WTC11 (cell line): ENCODE measurements around the gene KLK12. TPM values are rescaled to one million over a fixed set of nuclear protein-coding genes. Genes with fewer than 3 reads are reported as not detected.

Source experiments
- ATAC-seq: fragments of 200-7000 bp; cut with Tn5 transposase; 2 replicates; pipeline ENCODE4 v1.10.0; 2021; ENCODE audit warnings: mild to moderate bottlenecking, moderate library complexity
- CTCF ChIA-PET: fragments of 300-600 bp; sonication (Branson Sonifier 250); formaldehyde crosslinking; loops from one replicate; lab custom pipeline; 2021; ENCODE audit warnings: antibody characterized with exemption; lab: Charles Lee
- POLR2A ChIA-PET: fragments of 350-600 bp; sonication (Branson Sonifier 250); formaldehyde crosslinking; loops from one replicate; lab custom pipeline; 2021; ENCODE audit warnings: antibody characterized with exemption; lab: Charles Lee
- DNase-seq: peaks from one replicate; pipeline ENCODE4 v3.0.0; 2021; ENCODE audit warnings: low spot score
- H3K27ac Mint-ChIP-seq: 2 replicates; pipeline ENCODE4 v1.8.0; 2021; ENCODE audit warnings: mixed read lengths
- H3K27me3 Mint-ChIP-seq: 2 replicates; pipeline ENCODE4 v1.8.0; 2021; ENCODE audit warnings: low read depth, mild to moderate bottlenecking, moderate library complexity, mixed read lengths
- H3K36me3 Mint-ChIP-seq: 2 replicates; pipeline ENCODE4 v1.8.0; 2021; ENCODE audit warnings: mixed read lengths
- H3K4me1 Mint-ChIP-seq: 2 replicates; pipeline ENCODE4 v1.8.0; 2022; ENCODE audit warnings: mixed read lengths
- H3K4me3 Mint-ChIP-seq: 2 replicates; pipeline ENCODE4 v1.8.0; 2021; ENCODE audit warnings: mild to moderate bottlenecking, moderate library complexity, mixed read lengths
- H3K9me3 Mint-ChIP-seq: 2 replicates; pipeline ENCODE4 v1.8.0; 2021; ENCODE audit warnings: mixed read lengths
- AFF4 ChIP-seq: sonication (generic); formaldehyde crosslinking; IDR thresholded peaks from 2 replicates; pipeline ENCODE4 v1.8.1; 2023; ENCODE audit warnings: mild to moderate bottlenecking, missing genetic modification reagents, borderline replicate concordance
- AR ChIP-seq: fragments of 250-450 bp; sonication (Bioruptor Pico); IDR thresholded peaks from 2 replicates; pipeline ENCODE4 v1.9.0; 2021; ENCODE audit warnings: mild to moderate bottlenecking
- ATF6 ChIP-seq: sonication (generic); formaldehyde crosslinking; IDR thresholded peaks from 2 replicates; pipeline ENCODE4 v1.8.1; 2023; ENCODE audit warnings: mild to moderate bottlenecking, missing genetic modification reagents
- CBFB ChIP-seq: sonication (generic); formaldehyde crosslinking; IDR thresholded peaks from 2 replicates; pipeline ENCODE4 v1.8.1; 2022; ENCODE audit warnings: mild to moderate bottlenecking, low read depth, missing genetic modification reagents
- CREM ChIP-seq: sonication (generic); formaldehyde crosslinking; IDR thresholded peaks from 2 replicates; pipeline ENCODE4 v1.8.1; 2022; ENCODE audit warnings: mild to moderate bottlenecking, missing genetic modification reagents, moderate library complexity
- CTCF ChIP-seq: fragments of 200-600 bp; IDR thresholded peaks from 2 replicates; pipeline ENCODE4 v1.8.0; 2022; ENCODE audit warnings: antibody characterized with exemption
- MLX ChIP-seq: sonication (generic); formaldehyde crosslinking; IDR thresholded peaks from 2 replicates; pipeline ENCODE4 v1.8.1; 2023; ENCODE audit warnings: mild to moderate bottlenecking, missing genetic modification reagents, moderate library complexity
- NFE2L1 ChIP-seq: sonication (generic); formaldehyde crosslinking; IDR thresholded peaks from 2 replicates; pipeline ENCODE4 v1.8.1; 2023; ENCODE audit warnings: missing genetic modification reagents
- NR2C2 ChIP-seq: sonication (generic); formaldehyde crosslinking; IDR thresholded peaks from 2 replicates; pipeline ENCODE4 v1.8.0; 2022; ENCODE audit warnings: mild to moderate bottlenecking, missing genetic modification reagents
- OVOL2 ChIP-seq: fragments of 250-450 bp; sonication (Bioruptor Pico); IDR thresholded peaks from 2 replicates; pipeline ENCODE4 v1.9.0; 2021; ENCODE audit warnings: mild to moderate bottlenecking, borderline replicate concordance
- TEAD4 ChIP-seq: sonication (generic); formaldehyde crosslinking; IDR thresholded peaks from 2 replicates; pipeline ENCODE4 v1.8.0; 2022; ENCODE audit warnings: mild to moderate bottlenecking, missing genetic modification reagents
- USF1 ChIP-seq: sonication (generic); formaldehyde crosslinking; IDR thresholded peaks from 2 replicates; pipeline ENCODE4 v1.8.0; 2022; ENCODE audit warnings: mild to moderate bottlenecking, missing genetic modification reagents
- ZMAT4 ChIP-seq: fragments of 250-450 bp; sonication (Bioruptor Pico); IDR thresholded peaks from 2 replicates; pipeline ENCODE4 v1.9.0; 2021; ENCODE audit warnings: mild to moderate bottlenecking
- ZNF232 ChIP-seq: sonication (generic); formaldehyde crosslinking; IDR thresholded peaks from 2 replicates; pipeline ENCODE4 v1.8.0; 2022; ENCODE audit warnings: mild to moderate bottlenecking, missing genetic modification reagents
- total RNA-seq: library from RNA; stranded (reverse); gene quantifications from 3 replicates; pipeline ENCODE4 v1.2.3, GENCODE V29; 2021
- TF ChIP-seq, protein P1 (sequence below): fragments of 250-450 bp; sonication (Bioruptor Pico); IDR thresholded peaks from 2 replicates; pipeline ENCODE4 v1.9.0; 2021; ENCODE audit warnings: moderate library complexity, mild to moderate bottlenecking, inconsistent platforms, borderline replicate concordance
- TF ChIP-seq, protein P2 (sequence below): sonication (generic); formaldehyde crosslinking; IDR thresholded peaks from 2 replicates; pipeline ENCODE4 v1.8.1; 2023; ENCODE audit warnings: mild to moderate bottlenecking, missing genetic modification reagents
- TF ChIP-seq, protein P3 (sequence below): sonication (generic); formaldehyde crosslinking; IDR thresholded peaks from 2 replicates; pipeline ENCODE4 v1.8.0; 2023; ENCODE audit warnings: missing genetic modification reagents
- TF ChIP-seq, protein P4 (sequence below): sonication (generic); formaldehyde crosslinking; IDR thresholded peaks from 2 replicates; pipeline ENCODE4 v1.8.0; 2023; ENCODE audit warnings: mild to moderate bottlenecking, missing genetic modification reagents

The KLK12 gene
- total RNA-seq, 1 experiment from 2014 or later, result not detected

DNA sequence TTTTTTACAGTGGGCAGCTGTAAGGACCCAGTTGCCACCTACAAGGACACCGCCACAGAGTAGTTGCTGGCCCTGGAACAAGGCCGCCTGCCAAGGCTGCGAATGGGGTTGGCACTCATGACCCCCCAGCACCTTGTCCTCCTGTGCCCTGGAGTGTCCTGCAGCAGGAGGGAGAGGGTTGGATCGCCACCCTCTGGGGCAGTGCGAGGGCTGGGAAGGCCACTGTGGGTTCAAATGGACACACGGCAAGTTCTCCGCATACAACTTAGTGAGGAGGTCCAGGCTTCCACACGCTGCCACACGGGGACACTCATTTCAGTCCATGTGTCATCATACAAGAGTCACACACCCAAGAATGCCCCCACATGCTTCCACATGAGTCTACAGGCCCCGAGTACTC, 34.4 kb downstream of the KLK12 start:
- Mint-ChIP-seq H3K9me3 (no peaks in the 10 kb centered on the region), H3K27ac (no peak overlapping the region), H3K4me1 (peaks cover 24% of the 10 kb centered on the region), H3K36me3 (no peaks in the 10 kb centered on the region), H3K4me3 (peak overlapping the region; percentile 56), H3K27me3 (peaks cover 49% of the 10 kb centered on the region)
- TF ChIP-seq ATF6 (CRISPR knock-in tag) (no peak), ZNF232 (CRISPR knock-in tag) (no peak), ZMAT4 (CRISPR knock-in tag) (no peak), USF1 (CRISPR knock-in tag) (no peak), NFE2L1 (CRISPR knock-in tag) (no peak), CREM (CRISPR knock-in tag) (no peak), AFF4 (no peak), OVOL2 (no peak), CBFB (CRISPR knock-in tag) (no peak), CTCF (no peak), TEAD4 (CRISPR knock-in tag) (no peak), MLX (CRISPR knock-in tag) (no peak), AR (CRISPR knock-in tag) (no peak), NR2C2 (CRISPR knock-in tag) (no peak)
- TF ChIP-seq, protein P1, sequence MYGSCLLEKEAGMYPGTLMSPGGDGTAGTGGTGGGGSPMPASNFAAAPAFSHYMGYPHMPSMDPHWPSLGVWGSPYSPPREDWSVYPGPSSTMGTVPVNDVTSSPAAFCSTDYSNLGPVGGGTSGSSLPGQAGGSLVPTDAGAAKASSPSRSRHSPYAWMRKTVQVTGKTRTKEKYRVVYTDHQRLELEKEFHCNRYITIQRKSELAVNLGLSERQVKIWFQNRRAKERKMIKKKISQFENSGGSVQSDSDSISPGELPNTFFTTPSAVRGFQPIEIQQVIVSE (CRISPR knock-in tag), result no peak
- TF ChIP-seq, protein P2, sequence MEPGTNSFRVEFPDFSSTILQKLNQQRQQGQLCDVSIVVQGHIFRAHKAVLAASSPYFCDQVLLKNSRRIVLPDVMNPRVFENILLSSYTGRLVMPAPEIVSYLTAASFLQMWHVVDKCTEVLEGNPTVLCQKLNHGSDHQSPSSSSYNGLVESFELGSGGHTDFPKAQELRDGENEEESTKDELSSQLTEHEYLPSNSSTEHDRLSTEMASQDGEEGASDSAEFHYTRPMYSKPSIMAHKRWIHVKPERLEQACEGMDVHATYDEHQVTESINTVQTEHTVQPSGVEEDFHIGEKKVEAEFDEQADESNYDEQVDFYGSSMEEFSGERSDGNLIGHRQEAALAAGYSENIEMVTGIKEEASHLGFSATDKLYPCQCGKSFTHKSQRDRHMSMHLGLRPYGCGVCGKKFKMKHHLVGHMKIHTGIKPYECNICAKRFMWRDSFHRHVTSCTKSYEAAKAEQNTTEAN (CRISPR knock-in tag), result no peak
- TF ChIP-seq, protein P3, sequence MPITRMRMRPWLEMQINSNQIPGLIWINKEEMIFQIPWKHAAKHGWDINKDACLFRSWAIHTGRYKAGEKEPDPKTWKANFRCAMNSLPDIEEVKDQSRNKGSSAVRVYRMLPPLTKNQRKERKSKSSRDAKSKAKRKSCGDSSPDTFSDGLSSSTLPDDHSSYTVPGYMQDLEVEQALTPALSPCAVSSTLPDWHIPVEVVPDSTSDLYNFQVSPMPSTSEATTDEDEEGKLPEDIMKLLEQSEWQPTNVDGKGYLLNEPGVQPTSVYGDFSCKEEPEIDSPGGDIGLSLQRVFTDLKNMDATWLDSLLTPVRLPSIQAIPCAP (CRISPR knock-in tag), result no peak
- TF ChIP-seq, protein P4, sequence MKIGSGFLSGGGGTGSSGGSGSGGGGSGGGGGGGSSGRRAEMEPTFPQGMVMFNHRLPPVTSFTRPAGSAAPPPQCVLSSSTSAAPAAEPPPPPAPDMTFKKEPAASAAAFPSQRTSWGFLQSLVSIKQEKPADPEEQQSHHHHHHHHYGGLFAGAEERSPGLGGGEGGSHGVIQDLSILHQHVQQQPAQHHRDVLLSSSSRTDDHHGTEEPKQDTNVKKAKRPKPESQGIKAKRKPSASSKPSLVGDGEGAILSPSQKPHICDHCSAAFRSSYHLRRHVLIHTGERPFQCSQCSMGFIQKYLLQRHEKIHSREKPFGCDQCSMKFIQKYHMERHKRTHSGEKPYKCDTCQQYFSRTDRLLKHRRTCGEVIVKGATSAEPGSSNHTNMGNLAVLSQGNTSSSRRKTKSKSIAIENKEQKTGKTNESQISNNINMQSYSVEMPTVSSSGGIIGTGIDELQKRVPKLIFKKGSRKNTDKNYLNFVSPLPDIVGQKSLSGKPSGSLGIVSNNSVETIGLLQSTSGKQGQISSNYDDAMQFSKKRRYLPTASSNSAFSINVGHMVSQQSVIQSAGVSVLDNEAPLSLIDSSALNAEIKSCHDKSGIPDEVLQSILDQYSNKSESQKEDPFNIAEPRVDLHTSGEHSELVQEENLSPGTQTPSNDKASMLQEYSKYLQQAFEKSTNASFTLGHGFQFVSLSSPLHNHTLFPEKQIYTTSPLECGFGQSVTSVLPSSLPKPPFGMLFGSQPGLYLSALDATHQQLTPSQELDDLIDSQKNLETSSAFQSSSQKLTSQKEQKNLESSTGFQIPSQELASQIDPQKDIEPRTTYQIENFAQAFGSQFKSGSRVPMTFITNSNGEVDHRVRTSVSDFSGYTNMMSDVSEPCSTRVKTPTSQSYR, result no peak
- ChIA-PET POLR2A (no interaction called here), CTCF (interaction anchor here (1.0 to 6.0 kb wide), 6 partner anchors 17 to 96 kb away, joined by 3 to 94 read pairs (median 11); no protein-coding TSS in a partner anchor)
- DNase-seq, result no peak
- no peak for ATAC-seq
